ENCODE results near the gene POLR2L.
A peak's percentile ranks its signal among the peaks of the same experiment; 100 is the strongest.

POLR2L gene

GRCh38 chr11:792535-792821 lies 49.9 kb downstream of the POLR2L start:
- no peak for DNase-seq

DNA sequence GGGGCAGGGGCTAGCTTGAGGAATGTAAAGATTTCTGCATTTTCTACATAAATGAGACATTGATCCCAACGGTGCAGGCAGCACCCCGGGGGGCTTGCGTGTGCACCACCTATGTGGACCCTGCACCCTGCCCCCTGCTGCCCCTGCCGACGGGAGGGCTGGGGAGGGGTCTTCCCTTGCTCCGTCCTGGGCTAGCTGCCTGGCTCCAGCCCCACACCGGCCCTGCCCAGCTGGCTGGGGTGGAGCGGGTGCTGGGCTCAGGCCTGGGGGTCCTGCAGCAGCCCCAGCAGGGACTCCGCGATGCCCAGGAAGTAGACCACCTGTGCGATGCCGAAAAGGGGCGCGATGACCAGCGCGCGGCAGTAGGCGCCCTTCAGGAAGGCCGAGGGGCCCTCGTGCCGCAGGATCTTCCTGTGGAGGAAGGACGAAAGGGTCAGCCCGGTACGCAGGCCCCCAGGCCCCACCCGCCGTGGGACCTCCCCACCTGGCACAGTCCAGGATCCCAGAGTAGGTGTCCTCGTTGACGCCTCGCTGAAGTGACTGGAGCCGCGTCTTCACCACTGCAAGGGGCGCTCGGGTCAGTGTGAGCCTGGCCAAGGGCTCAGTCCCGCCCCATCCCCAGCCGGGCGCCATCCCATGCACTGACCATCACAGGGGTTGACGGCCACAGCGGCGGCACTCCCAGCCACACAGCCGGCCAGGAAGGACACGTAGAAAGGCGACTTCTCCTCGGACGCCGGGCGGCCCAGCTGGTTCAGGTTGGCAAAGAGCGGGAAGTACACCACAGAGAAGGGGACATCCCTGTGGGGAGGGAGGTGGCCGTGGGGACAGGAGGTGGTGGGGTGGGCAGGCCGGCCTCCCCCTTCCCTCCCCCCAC lies 50.4 kb downstream of the POLR2L start:
- no peak for DNase-seq

DNA sequence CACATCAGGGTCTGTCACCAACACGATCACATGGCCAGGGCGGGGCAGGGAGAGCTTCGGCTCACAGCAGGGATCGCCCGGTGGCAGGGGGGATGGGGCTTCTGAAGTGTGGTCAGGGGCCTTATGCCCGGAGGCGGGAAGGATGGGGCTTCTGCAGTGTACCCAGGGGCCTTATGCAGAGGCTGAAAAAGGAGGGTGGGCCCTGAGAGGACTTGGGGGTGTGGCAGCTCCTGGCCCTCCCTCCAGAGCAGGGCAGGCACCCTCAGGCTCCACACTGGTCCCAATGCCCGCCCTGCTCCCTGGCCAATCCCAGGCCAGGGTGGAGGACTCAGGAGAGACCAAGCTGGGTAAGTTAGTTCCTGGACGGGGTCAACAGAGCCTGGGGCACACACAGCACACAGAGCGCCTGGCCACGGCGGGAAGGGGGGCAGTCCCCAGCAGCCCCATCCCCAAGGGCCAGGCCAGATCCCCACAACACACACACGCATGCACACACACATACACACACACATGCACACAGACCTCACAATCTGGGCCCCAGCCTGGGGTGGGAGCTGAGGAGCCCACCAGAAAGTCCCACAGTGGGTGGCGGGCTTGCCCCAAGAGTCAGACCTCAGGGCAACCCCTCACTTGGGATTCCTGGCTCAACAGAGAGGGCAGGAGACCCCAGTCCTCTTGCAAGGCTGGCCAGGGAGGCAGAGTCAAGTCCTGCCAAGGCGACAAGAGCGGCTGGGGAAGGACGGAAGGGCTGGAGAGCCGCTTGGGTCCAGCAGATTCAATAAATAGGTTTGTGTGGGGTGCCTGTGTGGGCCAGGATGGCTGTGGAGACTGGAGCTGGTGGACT lies 51.4 kb downstream of the POLR2L start:
- DNase-seq: no peak

- DNase-seq: peak; percentile 48
Measured at GRCh38 chr11:789943-790342, 52.4 kb downstream of the POLR2L start, which contains the start of gene CEND1. Gene CEND1 (minus strand): TSS chr11:790090. CDS start chr11:788576, 1,514 bp downstream.

All from NCI-H1105 treated with DMSO at 0.1 percent for 48 hours (cell line).